NCI-H460 (cell line): ENCODE data around the gene PRRC2B. TPM values are rescaled to one million over a fixed set of nuclear protein-coding genes. Genes with fewer than 3 reads are reported as not detected.
"Not testable (repeated sequence)": the region's sequence is repeated elsewhere in the genome, so short reads cannot be mapped to it uniquely, and the experiment has no call there.

ENCODE experiments used
- DNase-seq: peaks from one replicate; pipeline ENCODE4 v3.0.0-alpha.2; 2016; ENCODE audit warnings: low read depth; ENCODE audit errors: extremely low read depth
- polyA plus RNA-seq: library from polyadenylated mRNA; depleted of rRNA; stranded (reverse); fragments of >200 nt; gene quantifications from 2 replicates; pipeline ENCODE4 v1.2.3, GENCODE V29; 2014; cell fraction: nucleus; rRNA removed
- total RNA-seq: library from RNA; depleted of rRNA; stranded (reverse); fragments of >200 nt; shearing (Covaris generic); gene quantifications from 2 replicates; pipeline ENCODE4 v1.2.3, GENCODE V29; 2014; rRNA removed

The PRRC2B gene
- total RNA-seq: 77.5 and 83.8 TPM in 2 replicates
- 58.8 and 97.6 TPM in 2 replicates for polyA plus RNA-seq

- peak; percentile 83 for DNase-seq
Measured at GRCh38 chr9:131393622-131394463, at the start of gene PRRC2B. Gene PRRC2B, plus strand, starts transcription at chr9:131394086. Its CDS starts 36,059 bp downstream, at chr9:131430145.

GRCh38 chr9:131344931-131345535 lies 48.9 kb upstream of the PRRC2B start:
- not testable (repeated sequence) for DNase-seq

- no peak for DNase-seq
Measured at GRCh38 chr9:131346559-131346958, 47.3 kb upstream of the PRRC2B start.

- DNase-seq: no peak
Measured at GRCh38 chr9:131347376-131348020, 46.4 kb upstream of the PRRC2B start.

- DNase-seq: no peak
Measured at GRCh38 chr9:131348631-131349521, 45.0 kb upstream of the PRRC2B start.

GRCh38 chr9:131349522-131349880 lies 44.4 kb upstream of the PRRC2B start:
- DNase-seq: no peak

GRCh38 chr9:131349881-131350563 lies 43.9 kb upstream of the PRRC2B start:
- DNase-seq: peak; percentile 76

GRCh38 chr9:131356479-131356878 lies 37.4 kb upstream of the PRRC2B start:
- DNase-seq: not testable (repeated sequence)

GRCh38 chr9:131358556-131358955 lies 35.3 kb upstream of the PRRC2B start:
- DNase-seq: no peak

- no peak for DNase-seq
Measured at GRCh38 chr9:131361202-131361833, 32.6 kb upstream of the PRRC2B start.

- DNase-seq: no peak
Measured at GRCh38 chr9:131365546-131365945, 28.3 kb upstream of the PRRC2B start.

- DNase-seq: no peak
Measured at GRCh38 chr9:131366761-131367401, 27.0 kb upstream of the PRRC2B start.

GRCh38 chr9:131367450-131367849 lies 26.4 kb upstream of the PRRC2B start:
- no peak for DNase-seq

- no peak for DNase-seq
Measured at GRCh38 chr9:131370638-131371037, 23.2 kb upstream of the PRRC2B start.

GRCh38 chr9:131372599-131372973 lies 21.3 kb upstream of the PRRC2B start:
- not testable (repeated sequence) for DNase-seq

GRCh38 chr9:131374638-131375037 lies 19.2 kb upstream of the PRRC2B start:
- not testable (repeated sequence) for DNase-seq

GRCh38 chr9:131379056-131379455 lies 14.8 kb upstream of the PRRC2B start:
- DNase-seq: no peak

GRCh38 chr9:131382850-131383729 lies 10.8 kb upstream of the PRRC2B start:
- DNase-seq: peak; percentile 54
